Kidney capillary endothelial cell (primary cell): Measurements from ENCODE around the gene TMCC1.

Experiments used
- DNase-seq: peaks from one replicate; pipeline ENCODE4 v3.0.0-alpha.2; 2018; ENCODE audit warnings: low spot score

The TMCC1 gene

DNA sequence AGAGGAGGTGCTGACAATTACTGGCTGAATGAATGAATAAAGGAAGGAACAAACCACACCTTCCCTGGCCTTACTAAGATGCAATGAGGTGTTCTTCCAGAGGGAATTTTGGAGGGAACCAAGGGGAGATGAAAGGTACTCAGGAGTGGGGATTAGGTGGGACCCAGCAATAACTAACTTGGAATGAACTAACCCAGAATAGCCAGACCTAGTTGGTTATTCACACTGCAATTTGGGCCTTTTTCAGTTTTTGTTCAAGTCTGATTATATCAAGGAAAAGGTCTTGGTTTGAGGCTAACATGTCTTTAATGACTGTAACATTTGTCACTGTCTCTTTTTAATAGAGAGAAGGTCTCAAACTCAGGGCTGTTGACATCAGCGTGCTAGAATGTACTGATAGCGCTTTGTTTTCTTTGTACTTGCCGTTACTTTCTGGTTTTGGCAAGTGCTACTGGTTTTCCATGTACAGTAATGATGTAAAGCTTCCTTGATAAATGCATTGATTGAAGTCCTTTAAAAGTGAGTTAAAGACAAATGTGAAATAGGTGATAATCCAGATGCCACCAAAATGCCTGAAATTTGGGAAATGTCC lies 283.8 kb downstream of the TMCC1 start:
- DNase-seq, result no peak

DNA sequence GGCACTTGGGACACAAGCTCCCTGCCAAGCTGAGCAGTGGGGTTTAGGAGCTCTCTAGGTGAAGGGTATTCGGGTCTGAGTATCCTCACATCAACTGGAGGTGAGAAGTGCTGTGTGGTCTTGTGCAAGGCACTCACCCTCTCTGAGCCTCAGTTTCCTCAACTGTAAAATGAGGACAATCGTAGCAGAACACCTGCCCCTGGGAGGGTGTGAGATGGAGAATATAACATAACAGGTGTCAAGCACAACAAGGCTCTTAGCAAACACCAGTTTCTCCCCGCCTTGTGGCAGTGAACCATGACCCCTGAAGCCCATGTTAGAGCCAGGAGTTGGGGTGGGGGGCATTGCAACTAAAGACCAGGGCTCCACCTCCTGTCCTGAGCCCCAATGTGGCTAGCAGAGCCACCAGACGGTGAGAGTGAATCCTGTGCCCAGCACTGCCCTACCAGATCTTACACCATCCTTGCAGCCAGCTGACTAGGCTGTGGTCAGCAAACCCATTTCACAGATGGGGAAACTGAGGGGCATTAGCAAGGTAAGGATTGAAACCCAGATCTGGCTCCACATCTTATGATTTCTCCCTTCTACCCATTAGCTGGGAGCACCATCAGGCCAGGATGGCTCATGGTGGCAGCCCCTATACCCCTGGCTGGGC lies 284.4 kb downstream of the TMCC1 start:
- no peak for DNase-seq

DNA sequence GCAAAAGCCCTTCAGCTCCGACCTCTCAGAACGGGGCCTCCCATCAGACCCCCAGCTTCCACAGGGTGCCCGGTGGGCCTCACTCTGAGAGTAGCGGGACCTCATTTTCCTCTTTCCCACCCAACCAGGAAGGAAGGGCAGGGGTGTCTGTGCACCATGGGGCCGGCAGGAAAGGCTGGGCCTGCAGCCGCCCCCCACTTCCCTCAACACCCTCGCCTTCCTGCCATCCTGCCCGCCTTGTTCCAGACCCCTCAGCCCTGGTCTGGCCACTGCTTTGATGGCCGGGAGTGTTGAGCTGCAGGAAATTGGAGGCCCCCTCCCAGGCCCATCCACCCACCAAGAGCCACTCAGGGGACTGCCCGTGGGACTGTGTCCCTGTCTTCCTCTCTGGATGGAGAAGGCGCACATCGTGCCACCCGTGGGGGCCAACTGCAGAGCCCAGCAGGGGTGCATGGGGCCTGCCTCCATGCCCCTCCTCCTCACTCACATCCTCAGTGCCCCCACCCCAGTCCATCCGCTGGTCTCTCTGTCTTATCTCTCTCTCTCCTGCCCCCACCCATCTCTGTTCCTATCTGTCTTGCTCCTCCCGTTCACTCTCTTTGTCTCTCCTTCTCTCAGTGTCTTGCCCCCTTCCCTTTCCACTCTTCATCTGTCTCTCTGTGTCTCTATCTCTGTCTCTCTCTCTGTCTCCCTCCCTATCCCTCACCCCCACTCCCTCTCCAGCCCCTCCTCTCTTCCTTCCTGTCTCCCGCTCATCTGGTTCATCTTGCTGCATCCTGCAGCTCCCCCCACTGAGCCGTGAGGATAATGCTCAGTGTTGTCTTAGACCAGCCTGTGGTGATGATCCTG lies 285.2 kb downstream of the TMCC1 start:
- no peak for DNase-seq

DNA sequence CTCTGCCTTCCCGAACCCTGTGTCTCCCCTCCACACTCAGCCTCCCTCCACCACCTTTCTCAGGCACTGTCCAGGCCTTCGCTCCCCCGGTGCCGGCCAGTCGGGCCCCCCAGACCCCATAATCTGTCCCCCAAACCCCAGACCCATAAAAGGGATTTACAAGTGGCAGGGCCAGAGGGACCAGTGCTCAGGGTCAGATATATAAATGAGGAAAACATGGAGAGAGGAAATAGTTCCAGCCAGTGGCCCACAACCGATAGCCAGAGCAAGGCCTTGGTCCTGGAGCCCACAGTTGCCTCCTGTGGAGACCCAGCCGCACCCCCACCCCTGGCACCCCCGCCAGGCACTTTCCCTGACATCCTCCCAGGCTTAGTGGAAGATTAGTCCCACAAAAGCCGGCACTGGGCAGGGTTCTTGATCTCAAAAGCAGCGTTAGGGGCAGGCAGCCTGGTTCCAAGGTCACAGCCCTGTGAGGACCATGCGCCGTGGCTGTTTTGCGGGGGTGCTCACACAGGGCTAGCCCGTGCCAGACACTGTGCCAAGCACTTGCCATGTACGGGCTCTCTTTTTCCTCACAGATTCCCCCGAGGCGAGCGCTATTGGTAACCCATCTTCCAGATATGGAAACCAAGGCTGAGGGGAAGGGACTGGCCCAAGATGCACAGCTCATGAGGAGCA lies 286.0 kb downstream of the TMCC1 start:
- no peak for DNase-seq

DNA sequence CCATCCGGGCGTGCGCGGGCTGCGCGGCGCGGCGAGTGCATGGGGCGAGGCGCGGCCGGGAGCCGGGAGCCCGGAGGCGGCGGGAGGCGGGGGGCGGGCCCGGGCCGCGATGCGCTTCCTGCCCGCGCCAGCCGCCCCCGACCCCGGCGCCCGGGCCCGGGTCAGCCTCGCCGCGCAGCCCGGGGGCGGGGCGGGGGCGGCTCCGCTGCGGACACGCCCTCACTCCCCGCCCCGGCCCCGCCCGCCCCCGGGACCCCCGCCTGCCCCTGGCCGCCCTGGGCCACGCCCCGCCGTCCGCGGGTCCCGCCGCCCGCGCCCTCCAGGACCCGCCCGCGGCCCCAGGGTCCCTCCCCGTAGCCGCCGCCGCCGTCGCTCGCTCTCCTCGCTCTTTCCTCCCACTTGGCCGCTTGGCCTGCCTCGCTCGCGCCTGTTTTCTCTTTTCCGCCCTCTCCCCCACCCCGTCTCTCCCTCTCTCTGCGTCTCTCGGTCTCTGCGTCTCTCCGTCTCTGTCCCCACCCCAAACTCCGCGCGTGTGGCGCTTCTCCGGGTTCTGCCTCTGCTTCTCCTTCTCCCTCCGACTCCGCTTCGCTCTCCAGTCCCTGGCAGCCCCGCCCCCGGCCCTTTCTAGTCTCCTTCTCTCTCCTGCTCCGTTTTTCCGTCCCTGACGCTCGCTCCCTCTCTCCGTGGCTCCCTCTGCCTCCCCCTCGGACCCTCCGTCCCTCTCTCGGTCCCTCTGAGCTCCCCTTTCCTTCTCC lies 286.7 kb downstream of the TMCC1 start, which contains the start of gene PLXND1:
TSS of gene PLXND1 (minus strand) at position 41 of the 755 bp plus-strand sequence. CDS start at position 4, 37 bp downstream.
- no peak for DNase-seq

DNA sequence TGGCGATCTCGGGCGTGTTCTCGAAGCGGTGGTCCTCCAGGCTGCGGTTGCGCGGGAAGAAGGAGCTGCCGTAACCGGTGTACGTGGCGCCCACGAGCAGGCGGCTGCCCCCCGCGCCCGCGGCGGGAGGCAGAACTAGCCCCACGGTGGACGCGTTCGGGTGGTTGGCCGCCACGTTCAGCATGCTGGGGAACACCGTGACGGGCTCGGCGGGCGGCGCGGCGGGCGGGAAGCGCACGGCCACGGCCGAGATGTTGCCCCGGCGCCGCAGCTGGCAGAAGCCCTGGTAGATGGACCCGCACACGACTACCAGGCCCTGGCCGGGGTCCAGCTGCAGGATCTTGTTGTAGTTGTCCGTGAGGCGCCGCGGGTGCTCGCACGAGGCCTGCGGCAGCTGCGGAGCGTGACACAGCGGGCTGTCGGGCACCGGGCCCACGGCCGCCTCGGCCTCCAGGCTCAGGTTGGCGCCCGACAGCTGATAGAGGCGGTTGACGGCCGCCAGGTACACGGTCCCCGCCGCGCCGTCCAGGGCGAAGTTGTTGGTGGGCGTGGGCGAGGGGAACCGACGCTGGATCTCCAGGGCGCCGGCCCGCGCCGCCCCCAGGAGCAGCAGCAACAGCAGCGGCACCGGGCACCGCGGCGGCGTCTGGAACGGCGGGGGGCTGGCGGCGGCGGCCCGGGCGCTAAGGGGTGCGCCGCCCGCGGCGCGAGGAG lies 287.4 kb downstream of the TMCC1 start:
- DNase-seq, result no peak

DNA sequence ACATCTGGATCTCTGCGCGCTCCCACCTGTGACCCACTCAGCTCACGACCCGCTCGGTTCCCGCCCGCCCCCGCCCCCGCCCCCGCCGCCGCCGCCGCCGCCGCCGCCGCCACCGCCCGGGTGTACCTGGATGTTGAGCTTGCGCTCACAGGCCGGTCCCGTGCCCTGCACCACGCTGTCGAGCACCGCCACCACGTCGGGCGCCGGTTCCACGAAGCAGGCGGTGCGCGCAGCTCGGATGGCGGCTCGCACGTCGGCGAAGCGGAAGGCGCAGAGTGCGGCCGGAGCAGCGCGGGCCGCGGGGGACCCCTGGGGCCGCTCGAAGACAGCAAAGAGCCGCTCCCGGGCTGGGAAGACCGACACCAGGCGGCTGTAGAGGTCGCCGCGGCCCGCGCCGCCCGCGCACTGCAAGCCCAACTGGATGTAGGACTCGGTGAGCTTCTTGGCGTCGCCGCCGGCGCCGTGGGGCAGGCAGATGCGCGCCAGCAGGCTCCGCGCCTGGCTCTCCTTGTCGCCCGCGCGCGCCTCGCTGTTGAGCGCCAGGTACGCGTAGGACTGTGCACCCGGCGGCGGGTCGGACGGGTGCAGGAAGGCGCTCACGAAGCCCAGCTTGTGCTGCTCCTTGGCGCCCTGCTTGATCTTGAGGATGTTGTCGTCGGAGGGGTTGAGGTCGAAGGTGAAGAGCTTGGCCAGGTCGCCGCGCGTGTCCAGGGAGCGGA lies 288.1 kb downstream of the TMCC1 start:
- DNase-seq, result no peak

DNA sequence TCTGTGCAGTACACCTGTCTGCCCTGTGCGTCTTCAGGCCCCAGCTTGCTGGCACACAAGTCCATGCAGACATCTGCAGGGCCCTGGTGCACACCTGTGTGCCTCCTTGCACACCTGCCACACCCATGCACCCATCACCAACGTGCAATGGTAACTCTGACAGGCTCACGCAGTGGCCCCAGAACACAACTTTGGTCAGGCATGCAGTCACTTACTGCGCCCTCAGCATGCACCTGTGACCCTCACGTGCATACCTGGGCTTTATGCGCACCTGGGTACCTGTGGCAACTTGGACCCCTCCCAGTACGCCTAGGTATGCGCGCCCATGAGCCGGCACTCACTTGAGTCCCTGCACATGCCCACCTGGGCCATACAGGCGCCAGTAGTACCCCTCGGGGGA lies 288.7 kb downstream of the TMCC1 start:
- DNase-seq, result no peak

DNA sequence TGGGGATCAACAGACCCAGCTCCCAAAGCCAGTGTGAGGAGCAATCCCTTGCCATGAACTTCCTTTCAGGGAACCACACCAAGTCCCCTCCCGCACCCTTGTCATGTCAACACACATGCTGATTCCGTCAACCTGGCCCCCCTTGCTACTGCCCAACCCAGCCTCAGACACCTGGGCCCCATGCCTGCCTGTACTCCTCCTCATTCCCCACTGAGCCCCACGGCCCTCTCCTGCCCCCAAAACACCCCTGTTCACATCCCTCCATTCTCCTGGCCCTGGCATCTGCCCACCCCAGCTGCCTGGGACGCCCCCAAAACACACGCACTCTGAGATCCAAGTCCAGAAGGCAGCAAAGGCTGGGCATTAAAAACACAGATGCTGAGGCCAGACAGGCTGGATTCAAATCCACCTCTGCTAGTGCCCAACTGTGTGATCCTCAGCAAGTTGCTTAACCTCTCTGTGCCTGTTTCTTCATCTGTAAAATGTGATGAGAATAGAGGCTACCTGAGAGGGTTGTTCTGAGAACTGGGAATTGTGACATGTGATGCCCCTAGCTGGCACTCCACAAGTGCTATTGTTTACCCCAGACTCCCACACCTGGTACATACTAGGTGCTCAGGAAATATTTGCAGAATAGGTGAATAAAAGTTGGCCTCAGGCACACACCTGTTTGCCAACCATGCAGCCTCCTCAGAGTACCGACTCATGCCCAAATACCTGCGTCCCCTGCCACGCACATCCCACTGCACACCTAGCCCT lies 289.3 kb downstream of the TMCC1 start:
- no peak for DNase-seq

DNA sequence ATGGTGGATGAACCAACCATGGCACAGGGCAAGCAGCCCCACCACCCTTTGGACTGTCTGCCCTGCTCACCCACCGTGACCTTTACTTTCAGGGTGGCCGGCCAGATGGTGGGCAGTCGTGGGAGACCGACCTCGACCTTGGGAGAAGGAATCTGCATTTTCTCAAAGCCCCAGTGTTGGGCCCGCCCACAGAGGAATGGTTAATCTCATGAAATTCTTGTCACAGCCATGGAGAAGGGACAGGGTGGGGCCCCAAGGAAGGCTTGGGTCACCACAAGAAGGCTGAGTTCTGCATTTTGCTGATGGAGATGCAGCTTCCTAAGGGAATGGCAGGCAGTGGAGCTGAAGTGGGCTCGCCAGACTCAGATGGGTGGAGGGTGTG lies 290.0 kb downstream of the TMCC1 start:
- no peak for DNase-seq

DNA sequence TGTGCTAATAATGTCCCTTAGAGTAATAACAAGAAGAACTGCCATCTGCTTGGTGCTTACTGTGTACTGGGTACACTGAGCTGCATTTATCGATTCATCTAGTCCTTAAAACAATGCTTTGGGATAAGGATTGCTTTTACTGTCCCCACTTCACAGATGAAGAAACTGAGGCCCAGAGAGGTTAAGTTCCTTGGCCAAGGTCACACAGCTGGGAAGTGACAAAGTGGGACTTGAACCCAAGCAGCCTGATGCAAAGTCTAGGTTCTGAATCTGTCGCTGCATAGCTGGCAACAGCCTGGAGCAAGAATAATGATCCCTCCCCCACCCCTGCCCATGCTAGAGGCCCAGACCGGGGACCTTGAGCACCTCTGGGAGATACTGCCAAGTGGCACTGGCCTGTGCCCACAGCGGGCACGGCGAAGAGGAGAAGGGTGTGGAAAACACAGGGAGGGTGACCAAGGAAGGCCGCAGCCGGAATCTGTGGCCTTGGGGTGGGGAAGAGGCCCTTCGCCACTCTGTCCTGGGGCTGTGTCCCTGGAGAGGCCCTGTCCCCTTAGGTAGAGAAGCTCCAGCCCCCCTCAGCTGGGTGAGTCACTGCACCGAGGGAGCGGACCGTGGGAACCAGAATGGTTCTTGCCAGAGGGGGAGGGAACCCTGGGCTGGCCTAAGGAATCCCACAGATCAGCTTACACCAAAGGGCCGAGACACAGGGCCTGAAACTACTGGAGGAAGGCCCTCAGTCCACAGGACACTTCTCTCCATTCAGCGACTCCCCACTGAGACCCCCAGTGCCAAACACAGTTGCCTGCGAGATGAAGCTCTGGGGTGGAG lies 290.6 kb downstream of the TMCC1 start:
- DNase-seq, result no peak

DNA sequence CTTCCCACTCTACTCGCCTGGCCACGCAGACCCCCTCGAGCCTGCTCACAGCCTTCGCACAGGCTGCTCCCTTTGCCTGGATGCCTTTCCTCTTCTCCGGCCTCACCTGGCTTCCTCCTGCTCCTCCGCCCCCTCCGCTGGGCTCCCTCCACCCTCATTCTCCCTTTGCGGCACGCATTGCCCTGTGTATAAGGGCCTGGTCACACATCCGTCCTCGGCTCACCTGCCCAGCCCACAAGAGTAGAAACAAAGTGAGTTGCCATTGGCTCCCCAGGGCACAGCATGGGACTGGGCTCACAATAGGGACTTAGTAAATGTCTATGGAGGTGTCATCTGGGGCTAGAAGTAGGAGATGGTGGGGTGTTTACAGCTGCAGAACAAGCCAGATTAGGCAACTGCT lies 291.2 kb downstream of the TMCC1 start:
- no peak for DNase-seq

DNA sequence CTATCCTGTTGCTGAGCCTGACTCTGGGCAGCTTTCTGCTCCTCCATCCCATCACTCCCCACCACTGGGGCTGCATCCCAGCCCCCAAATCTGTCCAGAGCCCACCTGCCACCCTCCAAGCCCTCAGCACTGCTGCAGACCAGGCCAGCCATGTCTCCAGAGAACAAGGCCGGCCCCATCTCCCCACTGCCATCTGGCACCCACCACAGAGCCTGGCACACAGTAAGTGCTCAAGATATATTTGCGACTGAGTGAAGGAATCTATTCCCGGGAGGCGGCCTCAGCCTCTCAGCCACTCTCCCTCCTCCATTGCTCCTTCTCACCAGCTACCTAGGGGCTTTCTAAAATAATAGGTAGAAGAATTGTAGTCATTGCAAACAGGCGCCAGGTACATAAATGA lies 291.8 kb downstream of the TMCC1 start:
- no peak for DNase-seq

DNA sequence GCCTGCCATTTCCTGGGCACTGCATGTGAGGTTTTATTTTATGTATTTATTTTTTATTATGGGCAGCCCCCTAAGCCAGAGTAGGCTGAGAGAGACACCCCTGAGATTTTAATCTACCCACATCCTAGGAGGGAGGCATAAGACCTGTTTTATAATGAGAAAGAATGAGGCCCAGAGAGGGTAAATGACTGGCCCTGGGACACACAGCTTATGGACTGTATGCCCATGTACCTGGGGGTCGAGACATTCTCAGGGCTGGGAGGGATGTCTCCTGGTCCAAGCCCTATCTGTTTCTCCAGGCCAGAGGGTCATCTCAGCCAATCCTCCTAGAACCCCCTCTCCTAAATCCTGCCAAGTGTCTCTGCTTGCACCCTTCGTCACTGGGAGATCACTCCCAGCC lies 293.2 kb downstream of the TMCC1 start:
- no peak for DNase-seq

DNA sequence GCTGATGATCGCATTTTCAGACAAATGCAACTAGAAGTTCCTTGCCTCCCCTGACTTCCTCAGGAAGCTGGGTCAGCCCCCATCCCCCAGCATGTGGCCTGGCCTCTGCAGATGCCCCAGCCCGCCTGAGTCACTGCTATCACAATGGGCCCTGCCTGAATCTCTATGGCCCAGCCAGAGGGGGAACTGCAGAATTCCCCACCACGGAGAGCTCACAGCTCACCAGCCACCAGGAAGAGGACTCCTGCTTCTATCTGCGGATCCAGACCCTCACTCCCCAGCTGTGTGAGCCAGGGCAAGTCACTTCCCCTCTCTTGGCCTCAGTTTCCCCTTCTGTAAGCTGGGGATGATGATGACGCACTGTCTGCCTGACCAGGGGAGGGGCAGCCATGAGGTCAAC lies 293.9 kb downstream of the TMCC1 start:
- peak; percentile 97 for DNase-seq

DNA sequence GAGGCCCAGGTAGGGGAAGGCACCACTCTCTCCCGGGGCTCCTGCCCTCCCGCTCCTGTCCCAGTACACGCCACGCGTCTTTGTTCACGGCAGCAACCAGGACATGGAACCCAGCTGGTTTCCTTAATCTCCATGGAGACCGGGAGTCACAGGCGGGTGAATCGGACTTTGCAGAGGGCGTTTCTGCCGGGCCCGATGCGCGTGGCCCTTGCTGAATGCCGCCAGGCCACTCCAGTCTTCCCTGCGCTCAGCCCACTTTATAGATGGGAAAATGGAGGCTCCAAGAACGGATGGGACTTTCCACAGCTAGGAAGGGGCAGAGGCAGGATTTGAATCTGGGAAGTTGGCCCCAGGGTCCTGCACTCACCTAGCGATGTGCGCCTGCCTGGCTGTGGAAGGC lies 294.4 kb downstream of the TMCC1 start:
- no peak for DNase-seq

DNA sequence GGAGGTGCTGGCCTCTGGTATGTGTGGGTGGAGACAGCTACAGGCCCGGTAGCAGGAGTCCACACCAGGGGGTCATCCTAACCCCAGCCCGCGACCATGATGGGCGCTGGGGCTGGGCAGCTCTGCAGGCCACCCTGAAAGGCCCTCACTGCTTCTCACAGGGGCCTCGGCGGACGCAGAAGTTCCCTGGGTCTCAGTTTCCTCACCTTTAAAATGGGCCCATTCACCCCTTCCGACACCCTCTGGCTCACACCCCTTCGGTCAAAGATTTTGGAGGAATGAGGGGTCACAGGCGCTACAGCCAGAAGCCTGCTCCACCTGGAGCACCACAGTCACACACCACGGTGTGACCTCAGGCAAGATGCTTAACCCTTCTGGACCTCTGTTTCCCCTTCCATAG lies 295.0 kb downstream of the TMCC1 start:
- no peak for DNase-seq

DNA sequence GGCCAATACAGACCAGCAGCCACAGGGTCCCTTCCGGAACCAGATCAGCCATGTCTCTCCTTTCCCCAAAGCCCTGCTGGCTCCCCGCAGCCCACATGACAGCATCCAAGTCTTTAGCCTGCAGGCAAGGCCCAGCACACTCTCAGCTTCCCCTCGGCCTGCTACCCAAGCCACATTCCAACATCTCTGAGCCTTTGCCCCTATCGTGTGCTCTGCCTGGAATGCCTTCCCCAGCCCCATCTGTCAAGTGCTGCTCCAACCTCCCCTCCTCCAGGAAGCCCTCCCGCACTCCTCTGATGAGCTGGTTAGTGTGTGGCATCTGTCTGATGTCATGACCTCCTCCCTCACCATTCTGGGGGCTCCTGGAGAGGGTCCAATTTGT lies 295.5 kb downstream of the TMCC1 start:
- DNase-seq, result no peak
